K562 (cell line): ENCODE data around the gene BLM. TPM values are rescaled to one million over a fixed set of nuclear protein-coding genes. Genes with fewer than 3 reads are reported as not detected.

Experiments used
- HNRNPH1 ChIP-seq: fragments of 200-400 bp; formaldehyde crosslinking; optimal IDR thresholded peaks from 2 replicates; pipeline ENCODE3; 2017; ENCODE audit warnings: low read depth, mild to moderate bottlenecking, low read length, moderate library complexity
- KLF6 ChIP-seq: fragments of 250-450 bp; sonication (Bioruptor Pico); IDR thresholded peaks from 2 replicates; pipeline ENCODE4 v1.4.0; 2020; ENCODE audit warnings: mild to moderate bottlenecking, moderate library complexity, borderline replicate concordance
- NELFE ChIP-seq: IDR thresholded peaks from 2 replicates; pipeline ENCODE4 v1.6.1; 2011; ENCODE audit warnings: mild to moderate bottlenecking; ENCODE audit not compliant: insufficient read depth, insufficient read length
- RBM39 ChIP-seq: fragments of 200-400 bp; formaldehyde crosslinking; optimal IDR thresholded peaks from 2 replicates; pipeline ENCODE3; 2018; ENCODE audit warnings: low read depth, low read length
- SRSF3 ChIP-seq: fragments of 200-400 bp; formaldehyde crosslinking; IDR thresholded peaks from 2 replicates; pipeline ENCODE4 v1.6.1; 2016; ENCODE audit warnings: mild to moderate bottlenecking, low read length, moderate library complexity; ENCODE audit not compliant: insufficient read depth
- TRIM24 ChIP-seq, 2 experiments: fragments of 450-650 bp; IDR thresholded peaks; 2 replicates each; pipeline ENCODE4 v1.6.1; 2016
- ZC3H11A ChIP-seq: IDR thresholded peaks from 2 replicates; pipeline ENCODE4 v1.6.1; 2012; ENCODE audit warnings: low read depth, low read length, improper control_type of control experiment
- ZNF239 ChIP-seq: fragments of 250-450 bp; sonication (Bioruptor Pico); IDR thresholded peaks from 2 replicates; pipeline ENCODE4 v1.4.0; 2020; ENCODE audit warnings: mild to moderate bottlenecking
- ZNF408 ChIP-seq: fragments of 250-450 bp; sonication (Bioruptor Pico); IDR thresholded peaks from 2 replicates; pipeline ENCODE4 v1.4.0; 2020; ENCODE audit warnings: low read depth, mild to moderate bottlenecking, moderate library complexity
- ZNF584 ChIP-seq: fragments of 200-800 bp; sonication (Bioruptor generic); IDR thresholded peaks from 2 replicates; pipeline ENCODE4 v1.6.1; 2016; ENCODE audit warnings: low read depth, mild to moderate bottlenecking, missing genetic modification characterization, missing compliant biosample characterization
- ZNF586 ChIP-seq: fragments of 450-650 bp; formaldehyde crosslinking; conservative IDR thresholded peaks from 2 replicates; pipeline ENCODE4 v1.4.0; 2020; ENCODE audit warnings: mild to moderate bottlenecking, moderate library complexity
- ZNF780A ChIP-seq: fragments of 250-450 bp; sonication (Bioruptor Pico); IDR thresholded peaks from 2 replicates; pipeline ENCODE4 v1.5.0; 2021; ENCODE audit warnings: mild to moderate bottlenecking
- polyA plus RNA-seq, 8 experiments: library from polyadenylated mRNA; depleted of rRNA in 4 of 8; stranded (reverse) in 5 of 8; unstranded in 3 of 8; fragments of >200 nt; fragmentation: Nextera tagmentation in 2 of 8; fragmentation: Illumina TruSeq in 1 of 8; extraction: Ambion mirVana in 2 of 8; extraction: Trizol in 1 of 8; gene quantifications; 2 replicates each; pipeline versions ENCODE4 v1.2.1 to v1.2.3, GENCODE V29; 2011 to 2014; ENCODE audit warnings: inconsistent platforms in 1 of 8, missing spikeins in 1 of 8
- total RNA-seq, 7 experiments: library from RNA; depleted of rRNA in 6 of 7; stranded (reverse); fragments of >200 nt in 6 of 7; fragmentation: Illumina TruSeq in 2 of 7; extraction: Trizol in 2 of 7; gene quantifications; 2 replicates each; pipeline versions ENCODE4 v1.2.1 to v1.2.3, GENCODE V29; 2011 to 2021; ENCODE audit warnings: low replicate concordance in 1 of 7
- TF ChIP-seq, protein P1 (sequence below): sonication (generic); formaldehyde crosslinking; IDR thresholded peaks from 2 replicates; pipeline ENCODE4 v1.8.0; 2022; ENCODE audit warnings: missing genetic modification reagents, mild to moderate bottlenecking, borderline replicate concordance
- TF ChIP-seq, protein P2 (sequence below): sonication (generic); formaldehyde crosslinking; IDR thresholded peaks from 2 replicates; pipeline ENCODE4 v1.9.0; 2022; ENCODE audit warnings: mild to moderate bottlenecking, missing genetic modification reagents
- TF ChIP-seq, protein P3 (sequence below): fragments of 250-450 bp; sonication (Bioruptor Pico); IDR thresholded peaks from 2 replicates; pipeline ENCODE4 v1.8.0; 2022; ENCODE audit warnings: moderate library complexity, mild to moderate bottlenecking, inconsistent platforms
- TF ChIP-seq, protein P4 (sequence below), 3 experiments: IDR thresholded peaks in 2 of 3; conservative IDR thresholded peaks in 1 of 3; 2 replicates each; pipeline ENCODE4 v1.5.1; 2011 to 2012; ENCODE audit warnings: low read length in 3 of 3, mild to moderate bottlenecking in 3 of 3, control low read depth in 2 of 3, improper control_type of control experiment in 1 of 3, inconsistent platforms in 1 of 3, low read depth in 1 of 3, mixed read lengths in 1 of 3, moderate library complexity in 1 of 3; ENCODE audit not compliant: insufficient read depth in 2 of 3

Gene BLM
- total and polyA plus RNA-seq, 9 of the 15 experiments (the other 6 are each of a cell fraction or from before 2014, with no cell fraction given) = 21.0 to 56.0 (median 43.9) TPM

DNA sequence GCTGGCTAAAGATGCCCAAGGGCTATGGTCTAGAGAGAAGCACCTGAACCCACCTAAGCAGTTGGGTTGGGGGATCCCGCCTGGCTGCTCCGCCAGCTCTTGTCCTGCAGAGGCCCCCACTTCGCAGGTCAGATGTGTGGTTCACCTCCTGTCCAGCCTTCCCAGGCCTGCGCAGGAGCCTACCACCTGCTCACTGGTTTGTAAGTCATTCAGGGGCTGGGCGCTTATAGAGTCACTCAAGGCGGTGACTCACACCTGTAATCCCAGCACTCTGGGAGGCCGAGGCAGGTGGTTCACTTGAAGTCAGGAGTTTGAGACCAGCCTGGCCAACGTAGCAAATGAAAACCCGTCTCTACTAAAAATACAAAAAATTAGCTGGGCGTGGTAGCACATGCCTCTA lies 147.4 kb downstream of the BLM start (continued):
- TF ChIP-seq ZNF408 (CRISPR knock-in tag) (no peak), HNRNPH1 (no peak), ZNF780A (CRISPR knock-in tag) (no peak), KLF6 (CRISPR knock-in tag) (no peak), SRSF3 (no peak), TRIM24 (IDR thresholded peaks at IDR 0.05) (no peak), ZNF584 (no peak), ZNF239 (CRISPR knock-in tag) (no peak), ZNF586 (CRISPR knock-in tag) (no peak), NELFE (no peak), RBM39 (no peak), ZC3H11A (no peak)
- TF ChIP-seq, protein P1, sequence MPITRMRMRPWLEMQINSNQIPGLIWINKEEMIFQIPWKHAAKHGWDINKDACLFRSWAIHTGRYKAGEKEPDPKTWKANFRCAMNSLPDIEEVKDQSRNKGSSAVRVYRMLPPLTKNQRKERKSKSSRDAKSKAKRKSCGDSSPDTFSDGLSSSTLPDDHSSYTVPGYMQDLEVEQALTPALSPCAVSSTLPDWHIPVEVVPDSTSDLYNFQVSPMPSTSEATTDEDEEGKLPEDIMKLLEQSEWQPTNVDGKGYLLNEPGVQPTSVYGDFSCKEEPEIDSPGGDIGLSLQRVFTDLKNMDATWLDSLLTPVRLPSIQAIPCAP (CRISPR knock-in tag) = no peak
- TF ChIP-seq, protein P2, sequence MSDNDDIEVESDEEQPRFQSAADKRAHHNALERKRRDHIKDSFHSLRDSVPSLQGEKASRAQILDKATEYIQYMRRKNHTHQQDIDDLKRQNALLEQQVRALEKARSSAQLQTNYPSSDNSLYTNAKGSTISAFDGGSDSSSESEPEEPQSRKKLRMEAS (CRISPR knock-in tag) = peak; percentile 58
- TF ChIP-seq, protein P3, sequence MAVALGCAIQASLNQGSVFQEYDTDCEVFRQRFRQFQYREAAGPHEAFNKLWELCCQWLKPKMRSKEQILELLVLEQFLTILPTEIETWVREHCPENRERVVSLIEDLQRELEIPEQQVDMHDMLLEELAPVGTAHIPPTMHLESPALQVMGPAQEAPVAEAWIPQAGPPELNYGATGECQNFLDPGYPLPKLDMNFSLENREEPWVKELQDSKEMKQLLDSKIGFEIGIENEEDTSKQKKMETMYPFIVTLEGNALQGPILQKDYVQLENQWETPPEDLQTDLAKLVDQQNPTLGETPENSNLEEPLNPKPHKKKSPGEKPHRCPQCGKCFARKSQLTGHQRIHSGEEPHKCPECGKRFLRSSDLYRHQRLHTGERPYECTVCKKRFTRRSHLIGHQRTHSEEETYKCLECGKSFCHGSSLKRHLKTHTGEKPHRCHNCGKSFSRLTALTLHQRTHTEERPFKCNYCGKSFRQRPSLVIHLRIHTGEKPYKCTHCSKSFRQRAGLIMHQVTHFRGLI (CRISPR knock-in tag) = no peak
- TF ChIP-seq, protein P4, sequence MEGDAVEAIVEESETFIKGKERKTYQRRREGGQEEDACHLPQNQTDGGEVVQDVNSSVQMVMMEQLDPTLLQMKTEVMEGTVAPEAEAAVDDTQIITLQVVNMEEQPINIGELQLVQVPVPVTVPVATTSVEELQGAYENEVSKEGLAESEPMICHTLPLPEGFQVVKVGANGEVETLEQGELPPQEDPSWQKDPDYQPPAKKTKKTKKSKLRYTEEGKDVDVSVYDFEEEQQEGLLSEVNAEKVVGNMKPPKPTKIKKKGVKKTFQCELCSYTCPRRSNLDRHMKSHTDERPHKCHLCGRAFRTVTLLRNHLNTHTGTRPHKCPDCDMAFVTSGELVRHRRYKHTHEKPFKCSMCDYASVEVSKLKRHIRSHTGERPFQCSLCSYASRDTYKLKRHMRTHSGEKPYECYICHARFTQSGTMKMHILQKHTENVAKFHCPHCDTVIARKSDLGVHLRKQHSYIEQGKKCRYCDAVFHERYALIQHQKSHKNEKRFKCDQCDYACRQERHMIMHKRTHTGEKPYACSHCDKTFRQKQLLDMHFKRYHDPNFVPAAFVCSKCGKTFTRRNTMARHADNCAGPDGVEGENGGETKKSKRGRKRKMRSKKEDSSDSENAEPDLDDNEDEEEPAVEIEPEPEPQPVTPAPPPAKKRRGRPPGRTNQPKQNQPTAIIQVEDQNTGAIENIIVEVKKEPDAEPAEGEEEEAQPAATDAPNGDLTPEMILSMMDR (IDR thresholded peaks at IDR 0.05 in 2 of 3, conservative IDR thresholded peaks at IDR 0.05 in 1 of 3; ENCODE audit: insufficient read depth in 2 of 3, low read depth in 1 of 3, low read length in 3 of 3) = 0 out of 6 replicates have a peak, but pooled peaks of 1 of the 3 experiments have one; percentile 17
